Colonic mucosa (tissue), 4 donors: ENCODE results near the gene BTBD7. TPM values are rescaled to one million over a fixed set of nuclear protein-coding genes. Genes with fewer than 3 reads are reported as not detected.

Experiments
- DNase-seq: peaks from one replicate; pipeline ENCODE4 v3.0.0-alpha.2; 2020
- H3K27ac ChIP-seq: fragments of 200-600 bp; one replicate; pipeline ENCODE4 v1.8.0; 2021
- H3K27me3 ChIP-seq: fragments of 200-600 bp; one replicate; pipeline ENCODE4 v1.8.0; 2021
- H3K36me3 ChIP-seq: fragments of 200-600 bp; one replicate; pipeline ENCODE4 v1.8.0; 2021
- H3K4me1 ChIP-seq: fragments of 200-600 bp; one replicate; pipeline ENCODE4 v1.8.0; 2021; ENCODE audit warnings: mild to moderate bottlenecking
- H3K4me3 ChIP-seq: fragments of 200-600 bp; one replicate; pipeline ENCODE4 v1.8.0; 2021
- H3K9ac ChIP-seq, 2 donors: one replicate each; pipeline ENCODE4 v1.7.0; 2013; ENCODE audit warnings: control low read depth in 2 of 2, low read depth in 2 of 2, low read length in 2 of 2
- H3K9me3 ChIP-seq: fragments of 200-600 bp; one replicate; pipeline ENCODE4 v1.8.0; 2021
- intact Hi-C: fragments of 100-400 bp; cut with DNase I; formaldehyde crosslinking; loops from one replicate; pipeline ENCODE4 v1.14.1; 2022
- total RNA-seq, 2 donors: library from RNA; stranded (reverse); fragmentation: NEBNext Ultra II Directional in 1 of 2; extraction: Animal tissue kit (Norgen Biotek cat#: 25700) in 1 of 2; gene quantifications; one replicate each; pipeline ENCODE4 v1.2.1, GENCODE V29; 2021
- TF ChIP-seq, protein P1 (sequence below): fragments of 200-600 bp; IDR thresholded peaks from one replicate; pipeline ENCODE4 v1.8.0; 2022; ENCODE audit warnings: antibody characterized with exemption, mild to moderate bottlenecking
- donor health status: healthy.
- donor health status: DM: no; HTN: no; CAD: no.
- donor health status: DM: no; HTN: no; CAD: no.

The BTBD7 gene
- total RNA-seq, 2 donors from 2014 or later: 31.8 to 35.5 TPM

DNA sequence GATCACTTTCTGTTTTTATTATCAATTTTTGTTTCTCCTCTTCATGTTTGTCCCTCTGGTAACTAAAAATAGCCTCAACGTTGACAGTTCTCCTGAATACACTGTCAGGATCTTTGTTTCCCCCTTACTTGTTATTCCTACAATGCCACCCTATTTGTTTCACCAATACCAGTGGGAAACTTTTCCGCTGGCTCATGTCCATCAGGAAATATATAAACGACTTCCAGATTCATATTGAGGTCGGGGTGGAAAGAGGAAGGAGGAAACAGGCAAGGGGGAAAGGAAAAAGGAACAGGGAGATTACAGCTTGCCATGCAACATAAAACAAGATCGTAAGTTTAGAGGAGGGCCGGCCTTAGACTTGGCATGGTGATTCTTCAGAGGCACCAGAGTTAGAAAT lies 61.7 kb downstream of the BTBD7 start:
- Histone ChIP-seq H3K27ac (no peak overlapping the region), H3K4me1 (no peaks in the 10 kb centered on the region), H3K36me3 (no peaks in the 10 kb centered on the region), H3K4me3 (no peak overlapping the region), H3K9me3 (no peaks in the 10 kb centered on the region), H3K27me3 (no peaks in the 10 kb centered on the region), H3K9ac (no peak overlapping the region)
- DNase-seq: no peak
- TF ChIP-seq, protein P1, sequence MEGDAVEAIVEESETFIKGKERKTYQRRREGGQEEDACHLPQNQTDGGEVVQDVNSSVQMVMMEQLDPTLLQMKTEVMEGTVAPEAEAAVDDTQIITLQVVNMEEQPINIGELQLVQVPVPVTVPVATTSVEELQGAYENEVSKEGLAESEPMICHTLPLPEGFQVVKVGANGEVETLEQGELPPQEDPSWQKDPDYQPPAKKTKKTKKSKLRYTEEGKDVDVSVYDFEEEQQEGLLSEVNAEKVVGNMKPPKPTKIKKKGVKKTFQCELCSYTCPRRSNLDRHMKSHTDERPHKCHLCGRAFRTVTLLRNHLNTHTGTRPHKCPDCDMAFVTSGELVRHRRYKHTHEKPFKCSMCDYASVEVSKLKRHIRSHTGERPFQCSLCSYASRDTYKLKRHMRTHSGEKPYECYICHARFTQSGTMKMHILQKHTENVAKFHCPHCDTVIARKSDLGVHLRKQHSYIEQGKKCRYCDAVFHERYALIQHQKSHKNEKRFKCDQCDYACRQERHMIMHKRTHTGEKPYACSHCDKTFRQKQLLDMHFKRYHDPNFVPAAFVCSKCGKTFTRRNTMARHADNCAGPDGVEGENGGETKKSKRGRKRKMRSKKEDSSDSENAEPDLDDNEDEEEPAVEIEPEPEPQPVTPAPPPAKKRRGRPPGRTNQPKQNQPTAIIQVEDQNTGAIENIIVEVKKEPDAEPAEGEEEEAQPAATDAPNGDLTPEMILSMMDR: no peak
- intact Hi-C loops: no loop called here

DNA sequence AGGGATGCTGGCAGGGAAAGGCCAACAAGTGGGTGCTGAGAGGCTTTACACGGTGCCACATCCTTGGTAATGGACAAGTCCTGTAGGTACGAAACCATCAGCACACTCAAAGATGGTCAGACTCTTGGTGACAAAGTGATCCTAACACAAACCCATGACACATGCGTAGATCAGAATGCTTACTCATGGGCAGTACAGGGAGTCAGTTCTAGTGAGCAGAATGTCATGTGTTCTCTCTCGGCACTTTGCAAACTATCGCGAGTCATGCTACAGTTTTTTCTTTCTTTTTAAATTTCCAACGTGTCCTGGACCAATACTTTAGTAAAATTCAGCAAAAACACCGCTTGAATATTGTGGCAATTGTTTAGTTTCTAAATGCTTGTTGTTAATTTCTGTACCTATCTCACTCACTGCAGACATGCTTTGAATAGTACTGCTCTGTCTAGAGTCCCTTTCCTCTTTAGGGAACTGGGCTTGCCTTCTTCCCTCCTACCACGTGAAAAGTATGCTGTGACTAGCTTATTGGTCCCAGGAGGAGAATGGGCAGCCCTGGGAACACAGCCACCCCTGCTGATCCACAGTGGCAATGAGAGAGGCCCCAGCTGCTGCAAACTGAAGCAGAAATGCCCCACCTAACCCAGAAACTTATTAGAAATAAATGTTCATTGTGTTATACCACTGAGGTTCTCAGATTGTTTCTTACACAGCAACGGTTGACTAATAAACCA lies 63.3 kb downstream of the BTBD7 start:
- Histone ChIP-seq H3K9ac (no peak overlapping the region), H3K4me3 (no peak overlapping the region), H3K9me3 (no peaks in the 10 kb centered on the region), H3K4me1 (no peaks in the 10 kb centered on the region), H3K27ac (no peak overlapping the region), H3K27me3 (no peaks in the 10 kb centered on the region), H3K36me3 (no peaks in the 10 kb centered on the region)
- intact Hi-C loops: no loop called here
- TF ChIP-seq, protein P1: no peak
- DNase-seq: no peak

DNA sequence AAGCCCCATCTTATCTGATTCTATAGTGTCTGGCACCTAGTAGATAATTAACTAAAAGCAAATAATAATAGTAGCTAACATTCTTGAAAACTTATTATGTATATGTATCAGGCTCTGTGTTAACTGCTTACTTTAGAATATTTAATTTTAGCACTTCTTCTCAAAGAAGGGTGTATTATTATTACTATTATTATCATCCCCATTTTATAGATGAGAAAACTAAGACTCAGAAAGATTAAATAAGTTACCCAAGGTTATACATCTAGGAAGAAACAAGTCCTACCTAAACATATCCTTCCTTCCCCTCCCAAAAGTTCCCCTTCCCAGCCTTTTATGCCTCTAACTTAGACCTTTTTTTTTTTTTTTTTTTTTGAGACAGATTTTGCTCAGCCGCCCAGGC lies 64.4 kb downstream of the BTBD7 start:
- H3K4me3 ChIP-seq: no peak overlapping the region
- H3K27ac ChIP-seq: no peak overlapping the region
- TF ChIP-seq, protein P1: no peak
- H3K4me1 ChIP-seq: no peaks in the 10 kb centered on the region
- intact Hi-C loops: no loop called here
- no peaks in the 10 kb centered on the region for H3K9me3 ChIP-seq
- DNase-seq: no peak
- H3K36me3 ChIP-seq: no peaks in the 10 kb centered on the region
- H3K27me3 ChIP-seq: no peaks in the 10 kb centered on the region
- no peak overlapping the region for H3K9ac ChIP-seq

DNA sequence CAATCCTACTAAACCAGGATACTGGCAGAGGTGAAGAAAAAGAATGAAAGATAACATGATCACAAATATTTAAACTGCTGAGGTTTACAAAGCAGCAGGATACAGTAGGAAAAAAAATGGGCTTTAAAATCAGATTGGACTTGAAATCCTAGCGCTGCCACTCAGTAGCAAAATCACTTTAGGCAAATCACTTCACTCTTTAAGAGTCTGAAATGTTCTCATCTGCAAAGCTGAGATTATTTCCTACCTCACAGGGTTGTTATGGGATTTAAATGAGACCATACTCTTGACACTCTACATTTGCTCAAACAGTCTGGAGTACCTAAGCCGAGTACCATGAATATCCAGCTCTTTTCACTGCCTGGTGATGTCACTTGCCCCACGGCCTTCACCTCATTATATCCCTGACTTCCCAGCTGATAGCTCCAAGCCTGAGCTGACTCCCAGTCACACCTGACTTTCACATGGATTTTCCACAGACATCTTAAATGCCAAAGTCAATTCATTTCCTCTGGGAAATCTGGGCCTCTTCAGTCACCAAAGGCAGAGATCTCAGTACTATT lies 65.6 kb downstream of the BTBD7 start:
- Histone ChIP-seq H3K27ac (no peak overlapping the region), H3K9ac (no peak overlapping the region), H3K4me3 (no peak overlapping the region), H3K27me3 (no peaks in the 10 kb centered on the region), H3K36me3 (no peaks in the 10 kb centered on the region), H3K9me3 (no peaks in the 10 kb centered on the region), H3K4me1 (no peaks in the 10 kb centered on the region)
- DNase-seq: no peak
- intact Hi-C loops: no loop called here
- TF ChIP-seq, protein P1: no peak

DNA sequence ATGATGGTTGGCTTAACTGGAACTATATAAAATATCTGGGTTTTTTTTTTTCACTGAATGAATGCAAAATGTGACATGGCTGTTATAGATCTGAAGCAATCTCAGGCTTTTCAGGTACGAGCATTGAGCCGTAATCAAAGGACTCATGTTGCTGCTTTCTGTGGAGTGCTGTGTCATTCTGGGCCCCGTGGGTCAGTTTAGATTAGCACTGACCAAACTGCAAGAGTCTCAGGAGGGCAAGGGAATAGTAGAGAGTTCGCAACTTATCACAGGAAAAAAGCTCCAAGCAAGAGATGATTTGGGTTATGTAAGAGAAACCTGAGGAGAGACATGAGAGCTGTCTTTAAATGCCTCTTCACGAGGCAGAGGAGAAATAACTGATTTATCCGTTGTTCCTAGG lies 66.7 kb downstream of the BTBD7 start:
- Histone ChIP-seq H3K4me3 (no peak overlapping the region), H3K9ac (no peak overlapping the region), H3K27ac (no peak overlapping the region), H3K9me3 (no peaks in the 10 kb centered on the region), H3K4me1 (no peaks in the 10 kb centered on the region), H3K27me3 (no peaks in the 10 kb centered on the region), H3K36me3 (no peaks in the 10 kb centered on the region)
- TF ChIP-seq, protein P1: no peak
- DNase-seq: no peak
- intact Hi-C loops: no loop called here
